Measurements from ENCODE around the gene DHX29.

Gene DHX29

DNA sequence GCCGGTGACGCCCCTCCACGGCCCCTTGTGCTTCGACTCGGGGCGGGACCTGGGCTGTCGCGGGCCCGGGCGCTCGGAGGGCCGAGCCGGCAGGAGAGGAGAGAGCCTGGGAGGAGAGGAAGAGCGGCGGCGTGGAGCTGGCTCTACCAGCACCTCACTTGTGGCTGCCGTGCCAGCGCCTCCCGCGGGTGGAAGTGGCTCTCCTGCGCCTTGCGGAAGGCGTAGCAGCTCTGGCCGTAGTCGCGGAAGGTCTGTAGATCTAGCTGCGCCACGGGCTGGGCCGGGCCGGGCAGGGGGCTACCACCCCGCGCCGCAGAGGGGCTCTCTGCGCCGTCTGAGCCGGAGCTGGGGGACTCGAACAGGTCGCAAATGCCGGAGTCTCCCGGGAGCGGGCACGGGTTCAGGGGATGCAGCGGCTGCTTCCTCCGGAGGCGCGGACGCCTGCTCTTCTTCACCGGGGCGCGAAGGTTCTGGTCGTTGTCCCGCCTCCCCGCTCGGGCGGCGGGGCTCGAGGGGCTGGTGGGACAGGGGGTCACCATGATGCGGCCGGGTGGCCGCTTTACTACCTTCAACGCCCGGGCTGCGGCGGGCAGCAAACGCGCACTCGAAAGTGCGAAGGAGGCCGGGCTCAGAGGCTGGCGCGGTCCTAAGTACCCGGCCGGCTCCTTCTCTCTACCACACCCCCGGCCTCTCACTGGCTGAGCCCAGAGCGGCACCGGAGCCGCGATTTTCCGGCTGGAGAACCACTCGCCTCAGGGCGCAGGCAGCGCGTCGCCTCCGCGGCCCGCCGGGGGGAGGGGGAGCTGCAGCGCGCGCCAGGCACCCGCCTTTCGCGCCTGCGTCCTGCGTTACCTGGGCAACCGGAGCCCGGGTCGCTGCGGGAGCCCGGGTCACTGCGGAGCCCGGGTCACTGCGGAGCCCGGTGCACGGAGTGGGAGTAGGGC is 74.2 kb downstream of the DHX29 start, which contains the start of gene CCNO:
Gene CCNO, minus strand, starts transcription at position 624 of the 944 bp plus-strand sequence. Its CDS starts 85 bp downstream, at position 539.
- peak in 1 of 3 experiments; percentile 42 for DNase-seq (ENCODE audit: low read depth in 2 of 3, low spot score in 2 of 3)

DNA sequence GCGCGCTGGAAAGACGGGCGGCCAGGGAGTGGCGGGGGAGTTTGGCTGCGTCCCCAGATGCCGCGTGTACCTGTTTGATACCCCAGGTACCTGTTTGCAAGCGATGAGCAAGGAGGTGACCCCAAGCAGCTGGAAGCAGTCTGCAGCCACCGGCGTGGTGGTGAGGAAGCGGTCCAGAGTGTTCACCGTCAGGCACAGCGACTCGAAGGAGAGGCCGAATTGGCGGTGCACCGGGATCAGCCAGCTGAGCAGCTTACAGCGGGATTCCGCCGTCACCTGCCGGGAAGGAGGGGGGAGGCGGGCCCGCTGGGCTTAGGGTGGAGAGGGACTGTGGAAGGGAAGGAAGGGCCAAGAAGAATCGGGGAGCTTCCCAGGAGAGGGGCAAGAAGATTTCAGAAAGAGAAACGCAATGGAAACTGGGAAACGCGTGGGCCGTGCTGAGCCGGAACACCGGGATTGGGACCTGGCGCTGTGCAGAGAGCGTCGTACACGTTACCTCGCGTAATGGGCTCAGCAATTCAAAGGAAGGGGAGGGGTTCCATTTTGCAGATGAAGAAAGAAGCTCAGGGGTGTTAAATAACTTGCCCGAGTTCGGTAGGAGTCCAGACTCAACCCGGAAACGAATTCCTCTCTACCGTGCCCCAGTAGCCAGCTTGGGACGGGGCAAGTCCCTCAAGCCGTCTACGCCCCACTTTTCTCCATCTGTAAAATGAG is 75.1 kb downstream of the DHX29 start:
- DNase-seq (ENCODE audit: low read depth in 2 of 3, low spot score in 2 of 3), result no peak

DNA sequence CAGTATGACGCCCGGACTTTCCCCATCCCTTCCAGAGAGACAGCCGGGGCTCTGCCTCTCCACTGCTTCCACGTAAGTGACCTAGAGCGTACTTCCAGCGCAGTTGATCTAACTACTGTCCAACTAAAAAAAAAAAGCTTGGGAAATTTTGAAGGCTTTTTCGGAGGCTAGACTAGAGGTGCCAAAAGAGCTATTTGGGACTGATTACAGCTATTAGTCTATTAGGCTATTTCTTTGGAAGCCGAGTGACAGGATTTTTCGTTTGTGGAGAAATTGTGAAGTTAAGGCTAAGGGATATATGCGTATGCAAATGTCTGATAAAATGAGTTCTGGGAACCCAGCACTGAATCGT is 75.6 kb downstream of the DHX29 start:
- no peak for DNase-seq (ENCODE audit: low read depth in 2 of 3, low spot score in 2 of 3)

DNA sequence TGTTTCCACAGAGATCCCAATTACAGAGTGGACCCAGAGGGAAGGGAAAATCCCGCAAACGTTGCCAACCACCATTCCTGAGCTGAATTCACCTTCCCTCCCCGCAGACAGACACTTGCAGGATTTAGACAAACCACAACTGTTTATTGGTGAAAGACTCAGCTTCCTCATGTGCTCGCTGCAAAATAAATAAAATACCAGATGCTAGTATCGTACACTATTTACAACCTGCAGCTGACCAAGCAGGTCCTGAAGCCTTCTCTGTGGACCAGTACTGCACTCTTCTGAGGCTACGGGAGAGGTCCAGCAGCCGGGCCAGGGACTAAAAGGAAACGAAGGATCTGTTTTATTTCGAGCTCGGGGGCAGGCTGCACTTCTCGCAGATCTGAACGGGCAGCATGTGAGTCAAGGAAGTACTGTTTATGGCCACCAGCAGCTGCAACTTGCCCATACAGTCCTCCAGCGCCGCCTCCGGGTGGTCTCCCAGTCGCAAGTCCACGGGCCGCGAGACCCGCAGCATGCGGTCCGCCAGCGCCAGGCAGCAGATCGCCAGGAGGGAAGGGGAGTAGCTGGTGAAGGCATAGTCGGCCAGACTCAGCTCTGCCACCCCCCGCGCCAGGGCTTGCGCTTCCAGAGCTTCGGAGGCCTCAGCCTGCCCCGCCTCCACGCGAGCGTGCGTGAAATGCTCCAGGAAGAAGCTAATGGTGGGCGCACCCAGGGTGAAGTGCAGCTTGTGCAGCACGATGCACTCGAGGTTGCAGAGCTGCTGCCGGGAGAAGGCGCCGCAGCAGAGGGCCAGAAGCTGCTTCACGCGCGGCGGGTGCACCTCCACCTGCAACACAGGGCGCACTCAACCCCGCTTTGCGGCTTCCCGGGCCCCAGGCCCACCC is 76.2 kb downstream of the DHX29 start:
- DNase-seq (ENCODE audit: low read depth in 2 of 3, low spot score in 2 of 3), result no peak

DNA sequence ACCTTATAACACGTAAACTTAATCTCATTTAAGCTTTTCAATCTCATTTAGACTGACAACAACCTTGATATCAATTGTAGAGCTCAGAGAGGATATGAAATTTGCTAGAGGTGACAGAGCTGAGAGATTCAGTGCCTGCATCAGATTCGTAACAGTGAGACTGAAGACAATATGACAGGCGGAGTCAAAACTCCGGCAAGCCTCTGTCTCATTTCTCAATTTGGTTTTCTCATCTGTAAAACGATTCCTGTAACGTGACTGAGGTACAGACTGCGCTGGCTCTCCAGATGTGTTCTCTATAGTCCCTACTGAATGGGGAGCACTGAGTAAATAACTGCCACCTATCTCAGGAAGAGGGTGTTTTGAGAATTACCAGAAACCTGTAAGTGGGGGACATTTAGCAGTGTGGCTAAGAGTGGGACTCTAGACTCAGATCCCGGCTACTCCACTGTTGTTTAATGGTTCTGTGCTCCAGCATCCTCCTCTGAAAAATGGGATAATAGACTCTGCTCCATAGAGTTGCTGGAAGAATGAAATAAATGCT is 77.3 kb downstream of the DHX29 start:
- DNase-seq (ENCODE audit: low read depth in 2 of 3, low spot score in 2 of 3), result no peak

DNA sequence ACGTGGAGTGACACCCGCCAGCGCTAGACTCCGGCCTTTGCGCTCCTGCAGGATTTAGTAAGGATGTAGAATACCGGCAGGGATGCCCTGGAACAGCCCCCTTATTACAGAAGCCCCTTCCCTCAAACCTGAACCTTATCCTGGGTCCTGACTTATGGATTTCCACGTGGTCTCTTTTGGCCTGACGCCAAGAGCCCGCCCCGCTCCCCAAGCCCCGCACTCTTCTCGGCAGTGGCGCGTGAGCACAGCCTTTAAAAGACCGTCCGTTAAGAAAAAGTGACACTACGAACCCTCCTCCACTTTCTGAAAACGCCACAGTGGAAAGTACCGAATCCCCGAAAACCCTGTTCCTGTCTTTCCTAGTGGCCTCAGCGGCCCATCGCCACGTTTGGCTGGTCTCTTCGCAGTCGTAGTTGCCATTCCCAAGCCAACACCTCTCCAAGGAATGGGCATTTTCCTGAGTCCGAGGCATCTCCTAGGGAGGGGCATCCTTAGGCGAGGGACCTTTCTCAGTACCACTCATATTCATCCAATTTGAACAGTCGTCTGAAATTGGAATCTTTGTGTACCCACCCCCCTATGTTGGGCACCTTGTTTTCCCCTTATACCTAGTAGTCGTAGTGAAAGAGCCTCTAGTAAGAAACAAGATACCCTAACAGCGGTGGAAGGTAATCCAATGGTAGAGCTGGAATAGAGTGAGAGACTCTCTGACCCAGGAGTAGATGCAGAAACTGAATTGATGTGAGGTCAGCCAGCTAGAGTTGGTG is 79.6 kb downstream of the DHX29 start:
- DNase-seq (ENCODE audit: low read depth in 2 of 3, low spot score in 2 of 3), result no peak

DNA sequence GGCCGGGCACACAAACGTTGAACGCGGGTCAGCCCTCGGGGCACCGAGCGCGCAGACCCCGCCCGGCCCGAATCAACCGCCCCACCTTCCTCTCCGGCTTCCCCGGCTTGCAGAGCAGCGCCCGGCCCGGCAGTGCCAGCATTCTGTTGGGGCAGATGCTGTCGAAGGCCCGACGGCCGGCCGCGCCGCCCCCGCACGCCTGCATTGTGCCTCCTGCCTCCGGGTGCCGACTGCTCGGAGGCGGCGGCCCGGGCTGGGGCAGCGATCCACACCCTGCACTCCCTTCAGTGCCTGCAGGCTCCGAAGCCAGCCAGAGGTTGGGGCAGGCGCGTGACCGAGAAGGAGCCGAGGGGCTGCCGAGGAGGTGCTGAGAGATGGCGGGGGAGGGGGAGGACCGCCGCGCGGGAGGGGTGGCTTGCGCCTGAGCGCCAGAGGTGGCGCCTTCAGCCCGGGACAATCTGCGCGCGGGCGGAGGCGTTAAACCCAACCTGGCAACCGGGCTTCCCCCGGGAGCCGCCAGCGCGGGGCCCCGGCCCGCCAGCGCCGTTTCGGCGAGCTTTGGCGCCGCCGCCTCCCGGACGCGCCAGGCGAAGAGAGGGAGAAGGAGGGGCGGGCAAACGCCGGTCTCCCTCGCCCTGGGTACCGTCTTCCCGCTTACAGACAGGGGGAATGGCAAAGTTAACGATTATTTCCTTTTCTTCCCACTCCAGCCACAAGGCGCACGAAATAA is 80.4 kb downstream of the DHX29 start, which contains the start of gene MCIDAS:
Gene MCIDAS, minus strand, starts transcription at position 382 of the 730 bp plus-strand sequence. Its CDS starts 177 bp downstream, at position 205.
- DNase-seq (ENCODE audit: low read depth in 2 of 3, low spot score in 2 of 3), result peak in 2 of 3 experiments; percentile 43 to 52

DNA sequence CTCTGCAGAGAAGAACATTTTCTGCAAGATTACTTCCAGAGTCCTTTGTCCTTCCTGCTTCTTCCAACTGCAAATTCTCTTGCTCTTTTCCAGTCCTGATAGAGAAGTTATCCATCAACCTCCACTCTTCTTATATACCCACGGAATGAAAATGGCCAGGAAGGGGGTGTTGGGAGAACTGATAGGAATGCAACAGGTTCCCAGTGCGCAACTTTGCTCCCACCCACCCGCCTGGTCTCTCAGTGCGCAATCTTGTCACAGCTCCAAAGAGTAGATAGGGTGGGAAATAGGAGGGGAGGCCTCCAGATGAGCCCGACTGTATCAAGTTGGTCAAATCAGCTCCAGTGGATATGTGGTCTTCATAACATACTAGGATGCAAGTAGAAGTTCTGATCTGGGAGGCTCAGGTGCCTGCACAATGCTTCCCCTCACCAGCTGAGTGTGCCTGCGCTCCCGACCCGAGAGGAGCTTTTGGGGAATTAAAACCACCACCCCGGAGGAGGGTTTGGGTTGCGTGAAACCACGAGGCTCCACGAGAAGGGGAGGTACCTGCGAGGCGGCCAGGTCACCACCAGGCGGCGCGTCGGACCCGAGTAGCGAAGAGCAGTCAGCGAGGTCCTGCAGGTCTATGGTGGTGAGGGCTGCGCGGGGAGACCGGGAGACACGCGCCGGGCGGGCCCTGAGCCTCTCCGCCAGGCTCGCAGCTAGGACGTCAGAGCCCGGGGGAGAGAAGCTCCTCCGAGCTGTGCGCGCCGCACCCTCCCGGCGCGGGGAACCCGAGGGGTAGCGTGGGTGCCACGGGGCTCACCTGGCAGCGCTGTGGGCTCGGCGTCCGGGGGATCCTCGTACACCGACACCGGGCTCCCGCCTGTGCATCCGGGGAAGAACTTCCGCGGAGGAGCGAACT is 81.2 kb downstream of the DHX29 start:
- DNase-seq (ENCODE audit: low read depth in 2 of 3, low spot score in 2 of 3), result peak; percentile 51 to 68 (median 57)

DNA sequence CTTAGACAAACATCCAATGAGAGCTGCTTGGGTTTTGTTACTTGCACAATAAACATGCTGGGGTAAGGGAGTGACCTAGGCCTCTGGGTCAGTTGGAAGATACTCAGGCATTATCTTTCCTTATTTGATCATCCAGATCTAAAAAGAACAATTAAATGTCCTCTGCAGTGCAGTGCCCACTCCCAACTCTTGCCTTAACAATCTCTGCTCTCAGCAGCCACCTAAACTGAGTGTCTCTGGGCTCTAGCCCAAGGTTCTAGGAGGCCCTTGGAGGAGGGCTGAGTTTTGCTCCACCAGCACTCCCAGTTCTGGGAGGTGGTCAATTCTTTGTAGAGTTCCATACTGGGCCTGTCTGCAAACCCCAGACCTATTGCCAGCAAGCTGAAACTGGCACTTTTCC is 82.1 kb downstream of the DHX29 start:
- DNase-seq (ENCODE audit: low read depth in 2 of 3, low spot score in 2 of 3), result no peak

DNA sequence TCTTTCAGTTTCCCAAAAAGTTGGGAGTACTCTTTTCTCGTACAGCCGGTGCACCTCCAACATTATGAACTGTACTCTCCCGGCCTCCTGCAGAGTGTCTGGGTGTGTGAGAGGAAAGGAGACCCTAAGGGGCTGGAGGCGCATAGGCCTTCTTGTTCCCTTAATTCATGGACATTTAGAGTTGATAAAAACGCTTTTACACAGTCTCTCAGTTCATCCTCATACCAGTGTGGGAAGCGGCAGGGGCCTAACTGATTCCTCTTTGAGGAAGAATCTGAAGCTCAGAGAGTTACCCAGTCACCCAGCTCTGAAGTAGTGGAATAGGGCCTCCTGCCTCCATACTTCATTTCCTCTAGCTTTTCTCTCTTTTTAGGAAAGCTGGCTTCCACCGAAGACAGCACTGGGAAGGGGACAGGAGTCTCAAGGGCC is 83.7 kb downstream of the DHX29 start:
- no peak for DNase-seq (ENCODE audit: low read depth in 2 of 3, low spot score in 2 of 3)

DNA sequence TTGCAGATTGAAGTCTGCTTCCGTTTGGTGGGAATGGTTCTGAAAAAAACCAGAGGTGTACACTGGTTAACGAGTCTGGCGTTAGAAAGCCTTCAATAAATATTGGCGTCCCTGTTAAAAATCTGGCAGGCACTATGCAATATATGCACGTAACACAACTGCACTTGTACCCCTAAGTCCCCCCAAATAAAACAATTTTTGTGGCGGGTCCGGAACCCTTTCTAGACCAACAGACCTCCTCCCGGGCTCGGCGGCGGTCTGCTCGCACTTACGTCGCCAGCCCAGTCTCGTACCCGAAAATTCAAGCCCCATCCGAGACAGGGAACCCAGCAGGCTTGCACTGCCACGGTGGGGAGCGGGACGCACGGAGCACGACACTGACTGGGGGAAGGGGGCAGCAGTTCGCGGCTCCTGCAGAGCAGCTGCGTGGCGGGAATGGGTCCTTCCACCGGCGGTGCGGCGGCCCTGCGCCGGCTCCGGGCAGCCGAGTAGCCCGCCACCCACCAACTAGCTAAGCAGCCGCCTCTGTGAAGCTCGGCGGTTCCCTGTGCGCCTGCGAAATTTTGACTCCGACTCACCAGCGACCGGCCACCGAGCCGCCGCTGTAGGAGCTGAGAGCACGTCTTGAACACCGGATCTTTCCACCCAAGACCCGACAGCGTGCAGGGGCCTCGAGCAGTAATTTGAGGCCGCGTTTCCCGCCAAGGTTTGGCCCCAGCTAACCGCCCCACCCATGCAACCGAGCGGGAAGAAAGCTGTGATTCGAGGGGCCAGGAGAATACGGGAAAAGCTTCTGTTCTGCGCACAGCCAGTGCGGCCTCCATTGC is 84.3 kb downstream of the DHX29 start:
- no peak for DNase-seq (ENCODE audit: low read depth in 2 of 3, low spot score in 2 of 3)

DNA sequence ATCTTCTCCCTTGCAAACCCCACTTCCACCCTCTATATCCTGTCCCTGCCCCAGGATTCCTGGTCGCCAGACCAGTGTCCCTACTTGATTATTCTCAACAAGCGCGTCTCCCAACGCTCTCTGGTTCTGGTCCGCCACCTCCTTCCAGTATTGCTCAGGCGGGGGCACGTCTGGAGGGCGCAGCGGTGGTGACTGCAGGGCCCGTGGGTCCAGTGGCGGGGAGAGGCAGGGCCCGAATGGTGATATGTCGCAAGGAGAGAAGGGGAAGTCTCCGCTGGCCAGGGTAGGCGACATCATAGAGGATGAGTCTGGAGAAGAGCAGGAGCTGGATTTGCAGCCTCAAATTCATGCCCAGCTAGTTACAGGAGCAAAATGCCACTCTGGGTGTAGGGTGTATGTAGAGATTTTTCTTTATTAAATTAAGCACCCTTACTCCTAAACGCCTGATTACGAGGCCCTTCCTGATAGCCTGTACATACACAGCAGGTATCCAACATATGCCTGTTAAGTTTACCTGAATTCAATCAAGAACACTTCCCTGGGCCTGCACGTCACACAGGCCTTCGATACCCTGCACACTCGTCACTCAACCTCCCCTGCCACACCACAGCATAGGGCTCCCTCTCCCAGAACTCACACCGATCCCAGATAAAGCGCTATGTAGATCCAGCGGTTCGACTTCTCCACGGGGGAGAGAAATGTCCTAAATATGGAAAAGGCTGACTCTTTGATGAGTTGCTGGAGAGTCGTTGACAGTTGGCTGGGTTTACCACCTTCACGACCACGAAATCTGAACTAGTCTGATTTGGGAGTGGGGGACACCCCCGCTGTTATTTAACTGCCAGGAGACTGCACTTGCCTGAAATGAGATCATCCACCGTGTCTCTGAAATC is 85.2 kb downstream of the DHX29 start:
- no peak for DNase-seq (ENCODE audit: low read depth in 2 of 3, low spot score in 2 of 3)

DNA sequence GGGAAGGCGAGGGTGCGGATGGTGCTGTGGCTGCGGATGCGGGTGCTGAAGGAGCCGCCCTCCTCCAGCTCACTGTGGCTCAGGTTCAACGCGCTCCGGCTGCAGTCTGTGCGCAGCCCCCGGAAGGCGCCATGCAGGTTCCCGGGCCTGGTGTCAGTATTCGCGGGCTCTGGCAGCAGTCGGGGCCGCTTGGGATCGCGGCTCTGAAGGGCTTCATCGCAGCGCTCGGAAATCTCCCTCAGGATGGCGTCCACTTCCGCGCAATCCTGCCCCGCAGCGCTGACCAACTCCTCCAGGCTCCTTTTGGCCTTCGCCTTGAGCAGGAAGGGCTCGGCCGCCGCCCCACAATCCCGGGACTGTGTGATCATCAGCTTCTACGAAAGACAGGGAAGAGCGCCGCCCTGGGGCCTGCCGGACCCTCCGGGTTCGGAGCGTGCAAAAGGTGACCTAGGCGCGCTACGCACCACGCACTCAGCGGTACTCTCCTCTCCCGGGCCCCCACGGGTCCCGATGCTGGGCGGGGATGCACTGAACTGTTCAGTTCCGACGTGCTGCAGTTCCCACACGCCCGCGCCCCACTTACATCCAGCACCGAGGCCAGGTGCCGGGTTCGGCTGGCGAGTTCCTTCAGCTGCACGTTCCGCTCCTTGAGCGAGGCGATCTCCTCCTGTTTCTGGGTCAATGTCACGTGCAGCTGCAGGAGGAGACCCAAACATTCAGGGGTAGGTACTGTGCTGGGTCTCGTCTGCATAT is 86.9 kb downstream of the DHX29 start:
- no peak for DNase-seq (ENCODE audit: low read depth in 2 of 3, low spot score in 2 of 3)

DNA sequence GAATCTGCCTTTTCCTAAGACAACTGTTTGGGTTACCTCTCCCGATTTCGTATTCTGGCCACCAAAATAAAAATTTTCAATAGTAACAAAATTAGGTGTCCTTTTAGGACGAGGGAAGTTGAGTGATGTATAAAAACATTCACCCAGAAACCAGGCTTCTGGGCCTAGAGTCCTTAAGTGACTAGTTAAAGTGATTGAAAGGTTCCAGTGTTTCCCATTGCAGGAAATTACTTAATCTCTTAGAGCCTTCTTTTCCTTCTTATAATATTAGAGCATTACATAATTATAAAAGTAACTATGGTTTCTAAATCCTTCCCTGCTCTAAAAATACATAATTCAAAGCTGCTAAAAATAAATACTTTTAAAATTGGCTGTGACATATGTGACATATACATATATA is 87.7 kb downstream of the DHX29 start:
- no peak for DNase-seq (ENCODE audit: low read depth in 2 of 3, low spot score in 2 of 3)

DNA sequence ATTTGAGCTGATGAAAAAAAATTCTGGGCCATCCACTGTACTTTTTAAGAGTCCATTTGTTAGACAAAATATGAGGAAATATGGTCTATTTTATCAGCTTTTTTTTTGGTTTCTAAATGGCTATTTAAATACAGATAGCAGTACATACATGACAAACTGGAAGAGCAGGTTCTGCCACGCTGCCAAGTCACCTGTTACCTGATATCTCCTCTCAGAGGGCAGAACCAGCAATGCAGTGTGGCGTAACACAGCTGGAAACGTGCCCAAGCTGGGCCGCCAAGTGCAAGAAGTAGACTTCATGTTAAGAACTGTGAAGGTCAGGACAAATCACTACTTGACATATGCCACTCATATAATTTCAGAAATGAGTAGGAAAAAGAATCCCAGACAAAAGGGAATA is 88.5 kb downstream of the DHX29 start:
- DNase-seq (ENCODE audit: low read depth in 2 of 3, low spot score in 2 of 3), result no peak

Data from activated CD8-positive, alpha-beta memory T cell treated with anti-CD3 and anti-CD28 coated beads for 48 hours (primary cell).